GM12878 (cell line): ENCODE data around the gene SLAMF1. TPM values are rescaled to one million over a fixed set of nuclear protein-coding genes. Genes with fewer than 3 reads are reported as not detected.
A peak's percentile ranks its signal among the peaks of the same experiment; 100 is the strongest.

Experiments used
- ATAC-seq: fragments of 200-7000 bp; cut with Tn5 transposase; 3 replicates; pipeline ENCODE4 v1.9.1; 2020; ENCODE audit warnings: mild to moderate bottlenecking, moderate library complexity
- BruUV-seq: library from RNA; stranded (reverse); fragments of 400-500 nt; replicated peaks from 2 replicates; lab custom pipeline; 2021; lab: Mats Ljungman, UMichigan
- CTCF ChIA-PET: fragments of 300-600 bp; sonication (Branson Sonifier 250); formaldehyde crosslinking; extraction: SDS; loops from one replicate; lab custom pipeline; 2021; ENCODE audit warnings: inconsistent platforms; lab: Yijun Ruan, JAX
- POLR2A ChIA-PET: fragments of 350-600 bp; formaldehyde crosslinking; extraction: SDS; loops from one replicate; lab custom pipeline; 2021; ENCODE audit warnings: inconsistent platforms; lab: Charles Lee
- RAD21 ChIA-PET: fragments of 300-600 bp; sonication (Branson Sonifier 250); formaldehyde crosslinking; loops from one replicate; lab custom pipeline; 2023; ENCODE audit warnings: antibody characterized with exemption; ENCODE audit not compliant: unreplicated experiment; lab: Charles Lee
- SMC1A ChIA-PET: fragments of 300-600 bp; sonication (Branson Sonifier 250); formaldehyde crosslinking; loops from one replicate; lab custom pipeline; 2023; ENCODE audit not compliant: unreplicated experiment, uncharacterized antibody; lab: Charles Lee
- DNase-seq: peaks from one replicate; pipeline ENCODE4 v3.0.0-alpha.2; 2011; ENCODE audit warnings: low read depth, low spot score
- FAIRE-seq: peaks from 3 replicates; lab custom pipeline; 2011; peaks lifted over from hg19 to GRCh38; lab: Jason Lieb, UNC
- H2AFZ ChIP-seq: 2 replicates; pipeline ENCODE4 v1.6.0; 2011; ENCODE audit warnings: low read depth, low read length, control low read depth; ENCODE audit not compliant: control insufficient read depth
- H3K27ac ChIP-seq: 2 replicates; pipeline ENCODE4 v1.5.1; 2011; ENCODE audit warnings: control low read depth; ENCODE audit not compliant: control insufficient read depth, insufficient read depth
- H3K27me3 ChIP-seq, 2 experiments: replicated peaks in 1 of 2; 2 replicates each; pipeline versions ENCODE4 v1.6.0 to v1.6.1; 2011; ENCODE audit warnings: low read length in 1 of 2; ENCODE audit not compliant: control insufficient read depth in 2 of 2, insufficient read depth in 2 of 2
- H3K36me3 ChIP-seq, 2 experiments: 2 replicates each; pipeline ENCODE4 v1.5.1; 2011; ENCODE audit warnings: low read length in 1 of 2; ENCODE audit not compliant: control insufficient read depth in 2 of 2, insufficient read depth in 2 of 2
- H3K4me1 ChIP-seq: 2 replicates; pipeline ENCODE4 v1.6.1; 2011; ENCODE audit warnings: mild to moderate bottlenecking, low read length, moderate library complexity, mixed read lengths; ENCODE audit not compliant: control insufficient read depth, insufficient read depth
- H3K4me2 ChIP-seq: 2 replicates; pipeline ENCODE4 v1.6.0; 2011; ENCODE audit warnings: control low read depth; ENCODE audit not compliant: control insufficient read depth, insufficient read depth
- H3K4me3 ChIP-seq: fragments of 200-600 bp; sonication (generic); 2 replicates; pipeline ENCODE4 v1.5.1; 2016
- H3K79me2 ChIP-seq: 2 replicates; pipeline ENCODE4 v1.6.0; 2011; ENCODE audit warnings: low read length; ENCODE audit not compliant: control insufficient read depth, insufficient read depth
- H3K9ac ChIP-seq: 2 replicates; pipeline ENCODE4 v1.8.0; 2011; ENCODE audit warnings: low read length, control low read depth, mixed read lengths; ENCODE audit not compliant: control insufficient read depth, insufficient read depth
- H3K9me3 ChIP-seq: replicated peaks from 3 replicates; pipeline ENCODE4 v1.5.1; 2011; ENCODE audit warnings: mild to moderate bottlenecking, low read length; ENCODE audit not compliant: control insufficient read depth, insufficient read depth
- H4K20me1 ChIP-seq: 2 replicates; pipeline ENCODE4 v1.6.0; 2011; ENCODE audit not compliant: control insufficient read depth, insufficient read depth
- NR2C2 ChIP-seq: IDR thresholded peaks from 2 replicates; pipeline ENCODE4 v1.6.1; 2011; ENCODE audit warnings: borderline replicate concordance, low read depth; ENCODE audit not compliant: control insufficient read depth, insufficient read length
- PML ChIP-seq: IDR thresholded peaks from 2 replicates; pipeline ENCODE4 v1.6.1; 2012; ENCODE audit warnings: low read length, inconsistent platforms
- POLR2AphosphoS5 ChIP-seq: IDR thresholded peaks from 2 replicates; pipeline ENCODE4 v1.6.1; 2011; ENCODE audit warnings: mild to moderate bottlenecking, low read length, inconsistent platforms
- SIX5 ChIP-seq: IDR thresholded peaks from 2 replicates; pipeline ENCODE4 v1.6.1; 2011; ENCODE audit warnings: mild to moderate bottlenecking, low read depth, low read length, moderate library complexity; ENCODE audit not compliant: severe bottlenecking
- SPI1 ChIP-seq: IDR thresholded peaks from 2 replicates; pipeline ENCODE4 v1.6.1; 2011; ENCODE audit warnings: low read depth, mild to moderate bottlenecking, low read length, moderate library complexity, borderline replicate concordance; ENCODE audit not compliant: insufficient read depth
- ZNF274 ChIP-seq: IDR thresholded peaks from one replicate; pipeline ENCODE4 v1.8.0; 2011; ENCODE audit not compliant: insufficient read length, insufficient read depth
- WGBS: methylation state at CpG from one replicate; pipeline ENCODE4 v1.1.6; 2016; ENCODE audit warnings: low lambda C conversion rate; ENCODE audit not compliant: insufficient replicate concordance, insufficient coverage; ENCODE audit errors: missing lambda C conversion rate; 5-methylcytosine and 5-hydroxymethylcytosine counted together
- in situ Hi-C: fragments of 300-500 bp; cut with MboI; formaldehyde crosslinking; loops from 9 replicates; pipeline ENCODE4 v1.14.3; 2018; ENCODE audit warnings: mixed read lengths
- intact Hi-C: fragments of 100-400 bp; cut with micrococcal nuclease; formaldehyde crosslinking; loops from one replicate; pipeline ENCODE4 v1.14.2; 2022; ENCODE audit not compliant: unreplicated experiment
- polyA plus RNA-seq, 11 experiments: library from polyadenylated mRNA; depleted of rRNA in 4 of 11; unstranded in 6 of 11; stranded (reverse) in 5 of 11; fragments of >200 nt; fragmentation: Nextera tagmentation in 4 of 11; fragmentation: Illumina TruSeq in 1 of 11; extraction: Ambion mirVana in 4 of 11; extraction: Trizol in 1 of 11; gene quantifications; 1 replicate in 1 of 11; 2 replicates in 10 of 11; pipeline versions ENCODE4 v1.2.1 to v1.2.3, GENCODE V29; 2011 to 2016; ENCODE audit warnings: inconsistent platforms in 2 of 11, missing spikeins in 2 of 11, low read depth in 1 of 11
- total RNA-seq, 4 experiments: library from RNA; depleted of rRNA in 3 of 4; stranded (reverse); fragments of >200 nt in 3 of 4; fragmentation: Illumina TruSeq in 1 of 4; extraction: Trizol in 1 of 4; gene quantifications; 2 replicates each; pipeline versions ENCODE4 v1.2.1 to v1.2.3, GENCODE V29; 2013 to 2021
- TF ChIP-seq, protein P1 (sequence below): IDR thresholded peaks from 2 replicates; pipeline ENCODE4 v1.6.1; 2011; ENCODE audit warnings: borderline replicate concordance, low read depth, mild to moderate bottlenecking, moderate library complexity, low read length; ENCODE audit not compliant: insufficient read depth, poor library complexity, severe bottlenecking
- TF ChIP-seq, protein P2 (sequence below): IDR thresholded peaks from 2 replicates; pipeline ENCODE4 v1.6.1; 2012; ENCODE audit warnings: low read length, inconsistent platforms

The SLAMF1 gene
- total and polyA plus RNA-seq, 10 of the 15 experiments (the other 5 are each of a cell fraction or from before 2014, with no cell fraction given), result 87.3 to 260 (median 131) TPM

DNA sequence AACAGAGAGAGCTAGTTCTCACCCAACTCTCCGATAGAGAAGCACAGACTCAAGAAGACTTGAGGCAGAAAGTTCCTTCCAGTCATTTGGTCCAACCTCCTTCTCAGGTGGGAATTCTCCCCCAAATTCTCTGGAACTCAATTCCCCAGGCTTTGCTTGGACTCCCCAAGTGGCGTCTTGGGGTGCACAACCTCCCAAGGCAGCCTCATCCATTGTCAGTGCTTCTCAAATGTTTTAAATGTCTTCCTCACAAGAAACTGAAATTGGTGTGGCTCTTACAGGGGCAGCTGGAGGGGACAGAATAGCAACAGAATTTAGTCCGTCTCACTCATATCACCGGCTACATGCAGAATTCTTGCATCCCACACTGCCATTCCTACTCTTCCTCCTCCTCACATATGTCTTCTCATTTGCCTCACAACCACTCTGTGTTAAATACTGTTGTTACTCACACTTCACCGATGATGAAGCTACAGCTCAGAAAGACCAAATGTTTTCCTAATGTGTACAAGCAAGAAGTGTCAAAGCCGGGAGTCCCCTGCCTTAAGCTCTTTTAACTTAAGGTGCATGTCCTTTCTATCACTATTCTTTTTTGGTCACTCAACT is 34.1 kb downstream of the SLAMF1 start (continued):
- TF ChIP-seq, protein P1, sequence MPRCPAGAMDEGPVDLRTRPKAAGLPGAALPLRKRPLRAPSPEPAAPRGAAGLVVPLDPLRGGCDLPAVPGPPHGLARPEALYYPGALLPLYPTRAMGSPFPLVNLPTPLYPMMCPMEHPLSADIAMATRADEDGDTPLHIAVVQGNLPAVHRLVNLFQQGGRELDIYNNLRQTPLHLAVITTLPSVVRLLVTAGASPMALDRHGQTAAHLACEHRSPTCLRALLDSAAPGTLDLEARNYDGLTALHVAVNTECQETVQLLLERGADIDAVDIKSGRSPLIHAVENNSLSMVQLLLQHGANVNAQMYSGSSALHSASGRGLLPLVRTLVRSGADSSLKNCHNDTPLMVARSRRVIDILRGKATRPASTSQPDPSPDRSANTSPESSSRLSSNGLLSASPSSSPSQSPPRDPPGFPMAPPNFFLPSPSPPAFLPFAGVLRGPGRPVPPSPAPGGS, result peak; percentile 65
- TF ChIP-seq SIX5, result no peak

DNA sequence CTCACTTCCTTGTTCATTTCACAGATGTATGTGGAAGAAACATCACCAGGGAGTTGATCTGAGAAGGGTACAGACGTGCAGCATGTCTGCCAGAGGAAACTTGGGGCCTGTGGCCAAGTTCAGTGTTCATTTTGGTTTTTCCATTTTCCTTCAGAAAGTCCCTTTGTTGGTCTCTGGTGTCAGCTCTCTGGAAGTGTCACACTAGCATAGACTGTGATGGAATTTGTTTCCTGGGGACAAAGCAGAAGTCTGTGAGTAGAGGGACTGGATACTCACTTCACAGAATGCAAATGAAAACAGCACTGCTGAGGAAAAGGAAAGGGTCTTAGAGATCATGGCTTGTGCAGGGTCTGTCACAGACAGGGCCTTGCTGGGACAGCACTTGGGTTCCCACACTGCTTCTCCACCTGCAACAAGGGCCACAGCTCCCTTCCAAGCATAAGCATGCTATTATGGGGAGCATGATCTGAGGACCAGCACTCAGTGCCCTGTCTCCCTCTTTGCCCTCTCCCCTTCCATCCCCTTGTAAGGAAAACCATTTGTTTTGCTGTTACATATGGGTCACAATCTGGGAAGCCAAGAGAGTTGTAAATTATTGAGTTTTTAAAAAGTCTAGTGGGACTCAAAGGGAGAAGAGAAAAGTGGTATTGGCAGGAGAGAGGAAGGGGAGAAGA is 36.1 kb downstream of the SLAMF1 start:
- DNase-seq, result no peak
- in situ Hi-C loops, result no loop called here
- intact Hi-C loops, result no loop called here
- Histone ChIP-seq H3K4me3 (no peak overlapping the region), H3K79me2 (no peaks in the 10 kb centered on the region), H3K27ac (no peak overlapping the region)
- CTCF ChIA-PET, result interaction anchor here (0.6 to 9.9 kb wide), 9 partner anchors 8 to 380 kb away, joined by 3 to 355 read pairs (median 12); partner anchors contain the start of gene CD84
- 0% methylated on average over 1 of the region's 1 CpG for WGBS
- TF ChIP-seq PML (peak; percentile 41; the same call in 1 of the 2 replicates), NR2C2 (no peak), POLR2AphosphoS5 (peak; percentile 70), SPI1 (no peak), ZNF274 (no peak)
- TF ChIP-seq, protein P2, sequence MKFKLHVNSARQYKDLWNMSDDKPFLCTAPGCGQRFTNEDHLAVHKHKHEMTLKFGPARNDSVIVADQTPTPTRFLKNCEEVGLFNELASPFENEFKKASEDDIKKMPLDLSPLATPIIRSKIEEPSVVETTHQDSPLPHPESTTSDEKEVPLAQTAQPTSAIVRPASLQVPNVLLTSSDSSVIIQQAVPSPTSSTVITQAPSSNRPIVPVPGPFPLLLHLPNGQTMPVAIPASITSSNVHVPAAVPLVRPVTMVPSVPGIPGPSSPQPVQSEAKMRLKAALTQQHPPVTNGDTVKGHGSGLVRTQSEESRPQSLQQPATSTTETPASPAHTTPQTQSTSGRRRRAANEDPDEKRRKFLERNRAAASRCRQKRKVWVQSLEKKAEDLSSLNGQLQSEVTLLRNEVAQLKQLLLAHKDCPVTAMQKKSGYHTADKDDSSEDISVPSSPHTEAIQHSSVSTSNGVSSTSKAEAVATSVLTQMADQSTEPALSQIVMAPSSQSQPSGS, result peak; percentile 8; the same call in 1 of the 2 replicates
- TF ChIP-seq, all 136 proteins: peak for 3
- Histone ChIP-seq H4K20me1 (no peaks in the 10 kb centered on the region), H3K9me3 (no peaks in the 10 kb centered on the region), H2AFZ (no peak overlapping the region), H3K27me3 (no peaks in the 10 kb centered on the region), H3K4me2 (no peak overlapping the region), H3K36me3 (peaks cover 13 to 24% of the 10 kb centered on the region in 2 experiments), H3K4me1 (peaks cover 25% of the 10 kb centered on the region), H3K9ac (no peak overlapping the region)
- SMC1A ChIA-PET, result interaction anchor here (0.8 to 7.1 kb wide), 12 partner anchors 8 to 417 kb away, joined by 3 to 395 read pairs (median 4); partner anchors contain the start of gene SLAMF6
- BruUV-seq, result no TSS peak
- POLR2A ChIA-PET, result interaction anchor here (1.5 to 2.5 kb wide), 3 partner anchors 9 to 64 kb away, joined by 3 to 15 read pairs (median 4); no protein-coding TSS in a partner anchor
- no peak for ATAC-seq
- no peak for FAIRE-seq
- RAD21 ChIA-PET, result interaction anchor here (1.3 to 8.3 kb wide), 4 partner anchors 14 to 180 kb away, joined by 3 to 257 read pairs (median 73); no protein-coding TSS in a partner anchor
